H1 (cell line): Measurements from ENCODE around the gene ALK. TPM values are rescaled to one million over a fixed set of nuclear protein-coding genes. Genes with fewer than 3 reads are reported as not detected.

Experiments used
- CTCF ChIA-PET: fragments of 300-600 bp; sonication (Branson Sonifier 250); formaldehyde crosslinking; loops from one replicate; lab custom pipeline; 2021; ENCODE audit not compliant: partially characterized antibody; lab: Charles Lee
- POLR2A ChIA-PET: fragments of 300-600 bp; sonication (Branson Sonifier 250); formaldehyde crosslinking; loops from one replicate; lab custom pipeline; 2021; ENCODE audit warnings: inconsistent platforms; ENCODE audit not compliant: partially characterized antibody; lab: Charles Lee
- DNase-seq, 2 experiments: peaks; one replicate each; pipeline versions ENCODE4 v3.0.0 to v3.0.0-alpha.2; 2010 to 2022; ENCODE audit warnings: low spot score in 2 of 2, low read depth in 1 of 2, mixed read lengths in 1 of 2
- FAIRE-seq: peaks from 2 replicates; lab custom pipeline; 2011; peaks lifted over from hg19 to GRCh38; lab: Jason Lieb, UNC
- H2AFZ ChIP-seq: 2 replicates; pipeline ENCODE4 v1.8.1; 2012; ENCODE audit warnings: low read length, inconsistent platforms
- H2AK5ac ChIP-seq: 2 replicates; pipeline ENCODE4 v1.6.1; 2013; ENCODE audit warnings: low read depth, low read length
- H2BK120ac ChIP-seq: replicated peaks from 2 replicates; pipeline ENCODE3; 2013; ENCODE audit warnings: low read depth, low read length, inconsistent platforms
- H2BK12ac ChIP-seq: 2 replicates; pipeline ENCODE4 v1.6.1; 2013; ENCODE audit warnings: low read depth, low read length
- H2BK15ac ChIP-seq: 2 replicates; pipeline ENCODE4 v1.6.1; 2013; ENCODE audit warnings: low read length
- H2BK20ac ChIP-seq: 2 replicates; pipeline ENCODE4 v1.6.1; 2013; ENCODE audit warnings: low read length
- H2BK5ac ChIP-seq: 2 replicates; pipeline ENCODE4 v1.6.1; 2013; ENCODE audit warnings: low read depth, low read length
- H3K14ac ChIP-seq: 2 replicates; pipeline ENCODE4 v1.6.1; 2013; ENCODE audit warnings: inconsistent platforms; ENCODE audit not compliant: insufficient read length
- H3K18ac ChIP-seq: 2 replicates; pipeline ENCODE4 v1.6.1; 2013; ENCODE audit warnings: low read length; ENCODE audit errors: extremely low read depth
- H3K23ac ChIP-seq: 2 replicates; pipeline ENCODE4 v1.6.1; 2013; ENCODE audit warnings: inconsistent platforms; ENCODE audit not compliant: insufficient read length
- H3K23me2 ChIP-seq: 2 replicates; pipeline ENCODE4 v1.6.1; 2013; ENCODE audit warnings: low read depth, low read length
- H3K27ac ChIP-seq: 2 replicates; pipeline ENCODE4 v1.6.1; 2011; ENCODE audit warnings: low read depth, low read length, inconsistent platforms
- H3K27me3 ChIP-seq, 4 experiments: replicated peaks in 1 of 4; 1 replicate in 1 of 4; 2 replicates in 3 of 4; pipeline versions ENCODE4 v1.6.1 to v1.8.1; 2011 to 2013; ENCODE audit warnings: low read length in 3 of 4, mild to moderate bottlenecking in 3 of 4, inconsistent platforms in 2 of 4, mixed read lengths in 2 of 4, moderate library complexity in 1 of 4; ENCODE audit not compliant: control insufficient read depth in 3 of 4, insufficient read depth in 3 of 4; ENCODE audit errors: extremely low read depth in 1 of 4
- H3K36me3 ChIP-seq, 4 experiments: 2 replicates each; pipeline versions ENCODE4 v1.6.1 to v1.8.1; 2011 to 2013; ENCODE audit warnings: mild to moderate bottlenecking in 4 of 4, low read length in 3 of 4, moderate library complexity in 2 of 4, control low read depth in 1 of 4, inconsistent platforms in 1 of 4; ENCODE audit not compliant: insufficient read depth in 4 of 4, control insufficient read depth in 2 of 4
- H3K4ac ChIP-seq: replicated peaks from 2 replicates; pipeline ENCODE3; 2013; ENCODE audit warnings: low read length, low read depth, mixed read lengths, inconsistent platforms; ENCODE audit not compliant: insufficient read length
- H3K4me1 ChIP-seq, 4 experiments: replicated peaks in 1 of 4; 1 replicate in 1 of 4; 2 replicates in 3 of 4; pipeline versions ENCODE4 v1.6.1 to v1.8.1; 2011 to 2013; ENCODE audit warnings: low read length in 3 of 4, inconsistent platforms in 2 of 4, mixed read lengths in 1 of 4; ENCODE audit not compliant: insufficient read depth in 4 of 4, control insufficient read depth in 3 of 4
- H3K4me2 ChIP-seq, 2 experiments: 2 replicates each; pipeline versions ENCODE4 v1.6.1 to v1.8.1; 2011 to 2013; ENCODE audit warnings: low read depth in 2 of 2, low read length in 2 of 2, control low read depth in 1 of 2, inconsistent platforms in 1 of 2, mild to moderate bottlenecking in 1 of 2; ENCODE audit not compliant: insufficient read depth in 1 of 2
- H3K4me3 ChIP-seq, 4 experiments: fragments of 200-600, 300-600 bp in 1 of 4; sonication (generic), shearing (Covaris generic), sonication (Bioruptor Twin) in 1 of 4; 2 replicates each; pipeline versions ENCODE4 v1.5.1 to v1.8.1; 2011 to 2016; ENCODE audit warnings: low read length in 4 of 4, low read depth in 3 of 4, control low read depth in 2 of 4, inconsistent platforms in 2 of 4, mild to moderate bottlenecking in 2 of 4, mixed read lengths in 1 of 4, moderate library complexity in 1 of 4; ENCODE audit not compliant: insufficient read depth in 2 of 4; ENCODE audit errors: extremely low read depth in 1 of 4
- H3K56ac ChIP-seq: replicated peaks from 2 replicates; pipeline ENCODE3; 2013; ENCODE audit warnings: low read depth, mild to moderate bottlenecking, mixed read lengths, low read length, inconsistent platforms; ENCODE audit not compliant: insufficient read length
- H3K79me1 ChIP-seq: 2 replicates; pipeline ENCODE4 v1.6.1; 2013; ENCODE audit warnings: low read depth, low read length, control low read depth
- H3K79me2 ChIP-seq, 2 experiments: 2 replicates each; pipeline versions ENCODE4 v1.6.1 to v1.8.1; 2012 to 2013; ENCODE audit warnings: low read length in 2 of 2, mild to moderate bottlenecking in 2 of 2, inconsistent platforms in 1 of 2; ENCODE audit not compliant: insufficient read depth in 2 of 2, control insufficient read depth in 1 of 2
- H3K9ac ChIP-seq, 4 experiments: replicated peaks in 1 of 4; 1 replicate in 1 of 4; 2 replicates in 3 of 4; pipeline versions ENCODE4 v1.6.1 to v1.8.1; 2011 to 2013; ENCODE audit warnings: low read depth in 3 of 4, low read length in 3 of 4, control low read depth in 2 of 4, mild to moderate bottlenecking in 2 of 4, moderate library complexity in 2 of 4, inconsistent platforms in 1 of 4; ENCODE audit errors: extremely low read depth in 1 of 4
- H3K9me3 ChIP-seq, 2 experiments: 2 replicates each; pipeline versions ENCODE4 v1.6.1 to v1.8.1; 2012 to 2013; ENCODE audit warnings: mild to moderate bottlenecking in 2 of 2, moderate library complexity in 2 of 2, control low read depth in 1 of 2, inconsistent platforms in 1 of 2, low read depth in 1 of 2, low read length in 1 of 2, mixed read lengths in 1 of 2; ENCODE audit not compliant: insufficient read depth in 2 of 2
- H4K20me1 ChIP-seq, 2 experiments: replicated peaks in 1 of 2; 2 replicates each; pipeline versions ENCODE3 to v1.8.1; 2011 to 2013; ENCODE audit warnings: inconsistent platforms in 2 of 2, low read length in 2 of 2, mild to moderate bottlenecking in 1 of 2; ENCODE audit not compliant: insufficient read depth in 2 of 2, control insufficient read depth in 1 of 2
- H4K5ac ChIP-seq: 2 replicates; pipeline ENCODE4 v1.6.1; 2013; ENCODE audit warnings: low read length, low read depth, mixed read lengths, inconsistent platforms; ENCODE audit not compliant: insufficient read length
- H4K8ac ChIP-seq: 2 replicates; pipeline ENCODE4 v1.8.0; 2013; ENCODE audit warnings: mild to moderate bottlenecking, moderate library complexity, low read length, inconsistent platforms; ENCODE audit not compliant: insufficient read depth; ENCODE audit errors: extremely low read depth
- H4K91ac ChIP-seq: replicated peaks from 2 replicates; pipeline ENCODE3; 2013; ENCODE audit warnings: low read length, mixed read lengths, inconsistent platforms; ENCODE audit not compliant: insufficient read length
- CHD1 ChIP-seq: IDR thresholded peaks from 2 replicates; pipeline ENCODE4 v1.6.1; 2012; ENCODE audit warnings: low read depth, low read length, improper control_type of control experiment
- SAP30 ChIP-seq: fragments of 300-600 bp; sonication (generic); IDR thresholded peaks from 2 replicates; pipeline ENCODE4 v1.7.1; 2012; ENCODE audit warnings: low read length, moderate library complexity, mild to moderate bottlenecking, inconsistent platforms; ENCODE audit not compliant: insufficient read depth, insufficient replicate concordance
- SIX5 ChIP-seq: IDR thresholded peaks from 2 replicates; pipeline ENCODE4 v1.6.1; 2011; ENCODE audit warnings: mild to moderate bottlenecking, low read depth, low read length
- WGBS, 2 experiments: shearing (Covaris generic) in 1 of 2; methylation state at CpG; one replicate each; pipeline versions ENCODE4 v1.1.6 to v1.1.7; 2013 to 2015; ENCODE audit warnings: low lambda C conversion rate in 2 of 2, mixed read lengths in 2 of 2, inconsistent platforms in 1 of 2, low coverage in 1 of 2, missing lambda C conversion rate in 1 of 2; ENCODE audit not compliant: insufficient replicate concordance in 2 of 2, insufficient coverage in 1 of 2, insufficient read length in 1 of 2; ENCODE audit errors: extremely low coverage in 1 of 2, missing lambda C conversion rate in 1 of 2; 5-methylcytosine and 5-hydroxymethylcytosine counted together
- polyA plus RNA-seq, 7 experiments: library from polyadenylated mRNA; depleted of rRNA in 3 of 7; stranded (reverse) in 5 of 7; unstranded in 2 of 7; fragments of >200 nt in 5 of 7; fragments of 200-250 nt in 2 of 7; gene quantifications; 1 replicate in 5 of 7; 2 replicates in 1 of 7; 4 replicates in 1 of 7; pipeline versions ENCODE4 v1.2.1 to v1.2.3, GENCODE V29; 2011 to 2013; ENCODE audit warnings: missing spikeins in 2 of 7, mixed read lengths in 2 of 7
- total RNA-seq: library from RNA; stranded (reverse); fragmentation: NEBNext Ultra II Directional; extraction: Animal tissue kit (Norgen Biotek cat#: 25700); gene quantifications from 2 replicates; pipeline ENCODE4 v1.2.1, GENCODE V29; 2021
- TF ChIP-seq, protein P1 (sequence below): IDR thresholded peaks from 2 replicates; pipeline ENCODE4 v1.6.1; 2011; ENCODE audit warnings: low read length, improper control_type of control experiment

Gene ALK
- total and polyA plus RNA-seq, 2 of the 8 experiments (the other 6 are each of a cell fraction or from before 2014, with no cell fraction given), result 0.02 to 0.09 TPM

DNA sequence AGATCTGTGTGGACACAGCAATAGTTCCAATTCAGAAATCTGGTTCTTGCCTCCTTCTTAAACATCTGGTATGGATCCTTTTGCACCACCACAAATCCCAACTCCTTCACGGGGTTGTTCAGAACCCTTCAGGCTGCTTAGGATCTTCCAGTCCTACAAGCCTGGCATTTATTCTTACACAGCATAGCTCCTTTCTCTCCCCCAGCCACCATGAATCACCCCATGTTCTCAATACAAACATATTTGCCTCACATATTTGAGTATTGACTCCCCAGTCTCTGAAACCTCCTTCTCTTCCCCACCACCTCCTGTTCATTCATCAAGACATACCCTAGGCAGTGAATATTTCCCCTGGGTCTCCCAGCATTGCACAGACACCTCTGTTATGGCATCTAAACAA, 155.2 kb downstream of the ALK start:
- Histone ChIP-seq H3K4me3 (no peak overlapping the region), H3K23ac (no peak overlapping the region), H2BK20ac (no peak overlapping the region), H3K18ac (no peak overlapping the region), H2BK15ac (no peak overlapping the region), H3K9me3 (no peaks in the 10 kb centered on the region), H3K27ac (no peak overlapping the region), H3K36me3 (no peaks in the 10 kb centered on the region), H3K14ac (no peak overlapping the region), H3K27me3 (no peaks in the 10 kb centered on the region), H3K9ac (no peak overlapping the region), H4K8ac (no peak overlapping the region), H4K91ac (no peak overlapping the region), H2BK120ac (no peak overlapping the region), H4K5ac (no peak overlapping the region), H3K4me1 (no peaks in the 10 kb centered on the region), H4K20me1 (peaks cover 0 to 3% of the 10 kb centered on the region in 2 experiments), H3K23me2 (peaks cover 4% of the 10 kb centered on the region; the same call in 1 of the 2 replicates), H3K4ac (no peak overlapping the region), H2AK5ac (no peak overlapping the region), H3K56ac (no peak overlapping the region), H2BK5ac (no peak overlapping the region), H3K79me2 (no peaks in the 10 kb centered on the region; a peak in 1 of 4 replicates), H3K79me1 (no peaks in the 10 kb centered on the region), H2AFZ (no peak overlapping the region), H3K4me2 (no peak overlapping the region), H2BK12ac (no peak overlapping the region)
- TF ChIP-seq CHD1 (no peak), SIX5 (no peak), SAP30 (no peak)
- TF ChIP-seq, protein P1, sequence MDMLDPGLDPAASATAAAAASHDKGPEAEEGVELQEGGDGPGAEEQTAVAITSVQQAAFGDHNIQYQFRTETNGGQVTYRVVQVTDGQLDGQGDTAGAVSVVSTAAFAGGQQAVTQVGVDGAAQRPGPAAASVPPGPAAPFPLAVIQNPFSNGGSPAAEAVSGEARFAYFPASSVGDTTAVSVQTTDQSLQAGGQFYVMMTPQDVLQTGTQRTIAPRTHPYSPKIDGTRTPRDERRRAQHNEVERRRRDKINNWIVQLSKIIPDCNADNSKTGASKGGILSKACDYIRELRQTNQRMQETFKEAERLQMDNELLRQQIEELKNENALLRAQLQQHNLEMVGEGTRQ, result no peak
- FAIRE-seq (no peak), DNase-seq (no peak)
- ChIA-PET CTCF (interaction anchor here (0.6 kb wide), 1 partner anchor 278 kb away, joined by 3 read pairs; no protein-coding TSS in a partner anchor), POLR2A (no interaction called here)
- WGBS, 2 experiments, result 83% methylated on average over 1 of the region's 1 CpG; no CpG with 5 or more reads in 1 of the 2 experiments
